Tibial nerve (tissue), 4 donors: Measurements from ENCODE around the gene LOXHD1. TPM values are rescaled to one million over a fixed set of nuclear protein-coding genes. Genes with fewer than 3 reads are reported as not detected.

Source experiments
- DNase-seq, 2 donors: peaks; one replicate each; pipeline ENCODE4 v3.0.0-alpha.2; 2019; ENCODE audit warnings: low spot score in 2 of 2
- H3K27ac ChIP-seq, 4 donors: fragments of 200-600 bp; sonication (generic) in 3 of 4; one replicate each; pipeline ENCODE4 v1.5.1; 2017 to 2019; ENCODE audit warnings: mild to moderate bottlenecking in 1 of 4
- H3K27me3 ChIP-seq, 2 donors: fragments of 200-600 bp; sonication (generic) in 1 of 2; one replicate each; pipeline versions ENCODE4 v1.5.1 to v1.6.0; 2017 to 2019
- H3K36me3 ChIP-seq, 3 donors: fragments of 200-600 bp; sonication (generic); one replicate each; pipeline ENCODE4 v1.5.1; 2018 to 2019
- H3K4me1 ChIP-seq, 4 donors: fragments of 200-600 bp; sonication (generic) in 3 of 4; one replicate each; pipeline ENCODE4 v1.5.1; 2017 to 2019
- H3K4me3 ChIP-seq, 4 donors: fragments of 200-600 bp; sonication (generic) in 3 of 4; one replicate each; pipeline ENCODE4 v1.5.1; 2017 to 2019; ENCODE audit warnings: mild to moderate bottlenecking in 1 of 4, moderate library complexity in 1 of 4
- H3K9me3 ChIP-seq, 4 donors: fragments of 200-600 bp; sonication (generic) in 3 of 4; one replicate each; pipeline ENCODE4 v1.5.1; 2017 to 2019
- EP300 ChIP-seq, 2 donors: sonication (generic); formaldehyde crosslinking; IDR thresholded peaks; one replicate each; pipeline ENCODE4 v1.6.1; 2017; ENCODE audit warnings: antibody characterized with exemption in 2 of 2, mild to moderate bottlenecking in 1 of 2
- POLR2A ChIP-seq, 2 donors: fragments of 450-650 bp; IDR thresholded peaks; one replicate each; pipeline ENCODE4 v1.6.1; 2017; ENCODE audit warnings: antibody characterized with exemption in 2 of 2, mild to moderate bottlenecking in 2 of 2, moderate library complexity in 2 of 2
- WGBS, 2 donors: methylation state at CpG; one replicate each; pipeline ENCODE4 v1.1.5; 2018; 5-methylcytosine and 5-hydroxymethylcytosine counted together
- total RNA-seq, 4 donors: library from RNA; depleted of rRNA; stranded (reverse); fragments of >200 nt; gene quantifications; one replicate each; pipeline ENCODE4 v1.1.0, GENCODE V29; 2016
- TF ChIP-seq, protein P1 (sequence below), 5 experiments: fragments of 200-600 bp in 3 of 5; fragments of 450-650 bp in 2 of 5; sonication (generic) in 3 of 5; IDR thresholded peaks; one replicate each; pipeline ENCODE4 v1.5.1; 2016 to 2019; ENCODE audit warnings: antibody characterized with exemption in 5 of 5, mild to moderate bottlenecking in 3 of 5, moderate library complexity in 2 of 5

LOXHD1 gene
- total RNA-seq, 4 donors from 2014 or later = under 0.01 to 0.44 (median 0.21) TPM; not detected in 1

DNA sequence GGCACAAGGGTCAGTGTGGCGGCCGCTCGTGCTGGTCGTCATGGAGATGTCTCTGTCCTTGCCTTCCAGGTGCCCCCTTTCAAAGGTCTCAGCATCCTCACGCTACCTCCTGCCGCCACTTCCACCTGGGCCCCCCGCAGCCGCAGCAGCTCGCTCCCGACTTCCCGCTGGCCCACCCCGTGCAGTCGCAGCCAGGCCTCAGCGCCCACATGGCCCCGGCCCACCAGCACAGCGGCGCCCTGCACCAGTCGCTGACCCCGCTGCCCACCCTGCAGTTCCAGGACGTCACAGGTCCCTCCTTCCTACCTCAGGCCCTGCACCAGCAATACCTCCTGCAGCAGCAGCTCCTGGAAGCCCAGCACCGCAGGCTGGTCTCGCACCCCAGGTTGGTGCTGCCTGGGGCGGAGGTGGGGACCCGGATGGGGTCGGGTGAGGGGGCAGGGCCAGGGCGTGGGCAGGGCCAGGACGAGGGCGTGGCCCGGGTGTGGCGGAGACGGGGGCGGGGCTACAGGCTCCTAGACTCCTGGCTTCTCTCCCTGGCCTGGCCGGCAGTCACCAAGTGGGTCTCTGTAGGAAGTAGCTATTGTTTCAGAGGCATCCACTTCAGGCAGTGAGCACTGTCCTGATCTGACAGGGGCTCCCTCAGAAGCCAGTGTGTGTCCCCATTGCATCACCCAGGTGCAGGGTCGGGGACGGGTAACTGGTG lies 223.7 kb downstream of the LOXHD1 start:
- TF ChIP-seq POLR2A (IDR thresholded peaks at IDR 0.05) = no peak
- no peak for TF ChIP-seq EP300 (IDR thresholded peaks at IDR 0.05)
- DNase-seq = no peak
- WGBS, 2 donors = 82 to 84% methylated on average over 29 to 32 of the region's 35 CpGs
- no peaks in the 10 kb centered on the region for H3K27me3 ChIP-seq
- H3K4me1 ChIP-seq = no peaks in the 10 kb centered on the region
- no peak overlapping the region for H3K4me3 ChIP-seq
- no peaks in the 10 kb centered on the region for H3K36me3 ChIP-seq
- no peaks in the 10 kb centered on the region for H3K9me3 ChIP-seq
- H3K27ac ChIP-seq = no peak overlapping the region

DNA sequence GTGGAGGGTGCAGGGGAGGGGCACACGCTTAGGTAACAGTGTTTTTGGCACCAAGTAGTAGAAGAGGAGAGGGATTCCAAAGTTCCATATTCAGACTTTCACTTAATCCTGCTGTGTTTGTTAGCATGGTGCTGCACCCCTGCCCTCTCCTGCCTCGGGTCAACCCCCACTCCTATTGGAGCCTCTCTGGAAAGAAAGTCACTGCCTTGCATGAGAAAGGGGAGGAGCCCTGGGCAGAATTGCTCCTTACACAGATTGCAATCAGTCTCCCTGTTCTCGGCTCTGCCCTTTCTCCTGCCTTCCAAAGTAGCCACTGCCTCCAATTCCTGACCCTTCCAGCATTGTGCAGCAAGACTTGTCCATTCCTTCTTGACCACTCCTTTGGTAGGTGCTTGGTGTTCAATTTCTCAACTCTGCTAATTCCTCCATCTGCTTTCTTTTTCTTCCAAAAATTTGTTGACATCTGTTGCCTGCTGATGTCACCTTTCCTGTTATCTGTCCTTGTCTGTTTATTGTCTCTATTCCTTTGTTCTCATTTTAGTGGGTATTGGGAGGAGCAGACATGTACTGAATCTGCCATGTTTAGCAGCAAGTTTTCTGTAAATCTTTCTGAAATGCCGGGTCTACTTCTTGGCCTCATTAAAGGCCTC lies 225.4 kb downstream of the LOXHD1 start:
- H3K36me3 ChIP-seq = no peaks in the 10 kb centered on the region
- no peaks in the 10 kb centered on the region for H3K4me1 ChIP-seq
- H3K27me3 ChIP-seq = no peaks in the 10 kb centered on the region
- no peak overlapping the region for H3K27ac ChIP-seq
- DNase-seq = no peak
- no peak for TF ChIP-seq EP300 (IDR thresholded peaks at IDR 0.05)
- TF ChIP-seq, protein P1, sequence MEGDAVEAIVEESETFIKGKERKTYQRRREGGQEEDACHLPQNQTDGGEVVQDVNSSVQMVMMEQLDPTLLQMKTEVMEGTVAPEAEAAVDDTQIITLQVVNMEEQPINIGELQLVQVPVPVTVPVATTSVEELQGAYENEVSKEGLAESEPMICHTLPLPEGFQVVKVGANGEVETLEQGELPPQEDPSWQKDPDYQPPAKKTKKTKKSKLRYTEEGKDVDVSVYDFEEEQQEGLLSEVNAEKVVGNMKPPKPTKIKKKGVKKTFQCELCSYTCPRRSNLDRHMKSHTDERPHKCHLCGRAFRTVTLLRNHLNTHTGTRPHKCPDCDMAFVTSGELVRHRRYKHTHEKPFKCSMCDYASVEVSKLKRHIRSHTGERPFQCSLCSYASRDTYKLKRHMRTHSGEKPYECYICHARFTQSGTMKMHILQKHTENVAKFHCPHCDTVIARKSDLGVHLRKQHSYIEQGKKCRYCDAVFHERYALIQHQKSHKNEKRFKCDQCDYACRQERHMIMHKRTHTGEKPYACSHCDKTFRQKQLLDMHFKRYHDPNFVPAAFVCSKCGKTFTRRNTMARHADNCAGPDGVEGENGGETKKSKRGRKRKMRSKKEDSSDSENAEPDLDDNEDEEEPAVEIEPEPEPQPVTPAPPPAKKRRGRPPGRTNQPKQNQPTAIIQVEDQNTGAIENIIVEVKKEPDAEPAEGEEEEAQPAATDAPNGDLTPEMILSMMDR (IDR thresholded peaks at IDR 0.05) = no peak
- no peak for TF ChIP-seq POLR2A (IDR thresholded peaks at IDR 0.05)
- H3K9me3 ChIP-seq = no peaks in the 10 kb centered on the region
- WGBS, 2 donors = 53 to 54% methylated on average over 4 of the region's 4 CpGs
- no peak overlapping the region for H3K4me3 ChIP-seq

DNA sequence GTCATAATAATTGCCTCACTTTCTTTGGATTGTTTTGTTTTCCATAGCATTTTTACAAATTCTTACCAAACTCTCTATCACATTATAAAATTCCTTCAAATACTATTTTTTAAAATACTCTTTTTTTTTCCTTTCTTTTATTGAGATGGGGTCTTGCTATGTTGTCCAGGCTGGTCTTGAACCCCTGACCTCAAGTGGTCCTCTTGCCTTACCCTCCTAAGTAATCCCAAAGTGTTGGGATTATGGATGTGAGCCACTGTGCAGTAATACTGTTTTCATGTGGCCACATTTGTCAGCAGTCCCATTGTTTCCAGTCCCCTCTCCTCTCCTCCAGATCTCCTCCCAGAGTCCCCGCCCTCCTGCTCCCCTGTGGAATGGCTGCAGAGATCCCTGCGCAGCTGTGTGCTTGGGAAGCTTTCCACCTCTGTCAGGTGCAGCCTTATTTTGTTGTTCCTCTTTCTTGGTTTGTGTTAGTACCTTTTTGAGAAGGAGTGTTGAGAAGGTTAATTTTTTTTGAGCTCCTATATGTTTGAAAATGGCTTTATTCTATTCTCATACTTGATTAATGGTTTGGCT lies 227.3 kb downstream of the LOXHD1 start:
- Histone ChIP-seq H3K27ac (no peak overlapping the region), H3K36me3 (no peaks in the 10 kb centered on the region), H3K9me3 (no peaks in the 10 kb centered on the region), H3K4me3 (no peak overlapping the region), H3K4me1 (no peaks in the 10 kb centered on the region), H3K27me3 (no peaks in the 10 kb centered on the region)
- no peak for DNase-seq
- 70 to 79% methylated on average over 2 of the region's 2 CpGs for WGBS, 2 donors
- TF ChIP-seq POLR2A (IDR thresholded peaks at IDR 0.05) (no peak), EP300 (IDR thresholded peaks at IDR 0.05) (no peak)
- TF ChIP-seq, protein P1 (IDR thresholded peaks at IDR 0.05) = no peak

DNA sequence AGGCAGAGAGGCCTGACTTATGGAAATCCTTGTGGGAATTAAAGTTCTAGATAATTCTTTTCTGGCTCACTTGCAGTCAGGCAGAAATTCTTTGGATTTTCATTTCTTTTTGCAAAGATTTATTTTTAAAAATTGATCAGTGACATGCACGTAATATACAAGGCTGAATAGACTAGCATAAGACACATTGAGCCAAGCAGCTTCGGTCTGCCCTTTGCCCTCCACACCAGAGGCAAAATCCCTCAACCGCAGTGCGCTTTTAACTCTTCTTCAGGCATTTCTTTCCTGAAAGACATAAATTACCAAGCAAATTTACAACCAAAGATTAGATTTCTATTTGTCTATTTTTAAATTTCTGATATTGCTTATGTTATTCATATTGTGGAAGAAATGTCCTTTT lies 227.9 kb downstream of the LOXHD1 start:
- no peak for DNase-seq
- Histone ChIP-seq H3K4me3 (no peak overlapping the region), H3K36me3 (no peaks in the 10 kb centered on the region), H3K9me3 (no peaks in the 10 kb centered on the region), H3K27ac (no peak overlapping the region), H3K4me1 (no peaks in the 10 kb centered on the region), H3K27me3 (no peaks in the 10 kb centered on the region)
- TF ChIP-seq POLR2A (IDR thresholded peaks at IDR 0.05) = no peak
- TF ChIP-seq, protein P1 (IDR thresholded peaks at IDR 0.05) = no peak
- TF ChIP-seq EP300 (IDR thresholded peaks at IDR 0.05) = no peak
- WGBS, 2 donors = 68% methylated on average over 4 of the region's 4 CpGs

DNA sequence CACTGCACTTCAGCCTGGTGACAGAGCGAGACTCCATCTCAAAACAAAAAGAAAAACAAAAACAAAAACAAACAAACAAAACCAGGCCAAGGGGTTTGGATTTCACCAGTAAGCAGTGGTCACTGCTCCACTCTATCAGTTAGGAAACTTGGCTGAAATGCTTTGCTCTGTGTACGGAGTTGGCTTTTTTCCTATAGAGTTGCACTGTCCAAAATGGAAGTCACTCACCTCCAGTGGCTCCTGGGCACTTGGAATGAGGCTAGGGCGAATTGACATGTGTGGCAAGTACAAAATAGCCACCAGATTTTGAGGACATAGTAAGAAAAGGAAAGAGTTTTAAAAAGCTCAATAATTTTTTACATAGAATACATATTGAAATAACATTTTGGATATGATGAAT lies 228.7 kb downstream of the LOXHD1 start:
- TF ChIP-seq POLR2A (IDR thresholded peaks at IDR 0.05) (no peak), EP300 (IDR thresholded peaks at IDR 0.05) (no peak)
- TF ChIP-seq, protein P1 (IDR thresholded peaks at IDR 0.05) = no peak
- H3K27me3 ChIP-seq = no peaks in the 10 kb centered on the region
- 85 to 93% methylated on average over 3 of the region's 3 CpGs for WGBS, 2 donors
- no peak for DNase-seq
- no peak overlapping the region for H3K4me3 ChIP-seq
- H3K9me3 ChIP-seq = no peaks in the 10 kb centered on the region
- H3K36me3 ChIP-seq = no peaks in the 10 kb centered on the region
- no peak overlapping the region for H3K27ac ChIP-seq
- H3K4me1 ChIP-seq = no peaks in the 10 kb centered on the region
